Stimulated activated effector memory CD8-positive, alpha-beta T cell treated with anti-CD3 and anti-CD28 coated beads, Interleukin-12 subunit alpha, Interleukin-12 subunit beta, amount 100 ng/mL, for 72 hours (primary cell): ENCODE measurements around the gene CDC14C.
"Not testable (repeated sequence)": the region's sequence is repeated elsewhere in the genome, so short reads cannot be mapped to it uniquely, and the experiment has no call there.

ENCODE experiments used
- ATAC-seq: fragments of 150-1000 bp; cut with Tn5 transposase; 2 replicates; pipeline ENCODE4 v1.10.0; 2021
- DNase-seq, 2 donors: peaks; one replicate each; pipeline ENCODE4 v3.0.0; 2021 to 2022; ENCODE audit warnings: low spot score in 2 of 2
- H3K27ac Mint-ChIP-seq: one replicate; pipeline ENCODE4 v1.8.0; 2022; ENCODE audit warnings: mild to moderate bottlenecking, mixed read lengths
- H3K36me3 Mint-ChIP-seq: one replicate; pipeline ENCODE4 v1.8.0; 2022; ENCODE audit warnings: mild to moderate bottlenecking, mixed read lengths
- H3K4me1 Mint-ChIP-seq: one replicate; pipeline ENCODE4 v1.8.0; 2022; ENCODE audit warnings: mixed read lengths
- H3K4me3 Mint-ChIP-seq: one replicate; pipeline ENCODE4 v1.8.0; 2022; ENCODE audit warnings: mild to moderate bottlenecking, mixed read lengths
- H3K9me3 Mint-ChIP-seq: one replicate; pipeline ENCODE4 v1.8.0; 2022; ENCODE audit warnings: mixed read lengths

CDC14C gene

DNA sequence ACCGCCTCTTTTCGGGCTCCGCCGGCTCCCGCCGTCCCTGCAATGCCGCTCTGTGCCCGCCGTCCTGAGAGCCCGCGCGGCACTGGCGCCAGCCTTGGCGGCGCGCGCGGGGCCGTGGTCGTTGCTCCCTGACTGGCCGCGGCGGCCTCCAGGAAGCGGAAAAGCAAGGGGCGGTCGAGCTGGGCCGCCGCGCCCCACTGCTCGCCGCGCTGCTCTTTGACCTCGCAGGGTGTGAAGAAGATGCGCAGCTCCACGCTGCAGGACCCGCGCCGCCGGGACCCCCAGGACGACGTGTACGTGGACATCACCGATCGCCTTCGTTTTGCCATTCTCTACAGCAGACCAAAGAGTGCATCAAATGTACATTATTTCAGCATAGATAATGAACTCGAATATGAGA is at the start of gene CDC14C:
Gene CDC14C (plus strand): TSS at position 115 of the 400 bp plus-strand sequence. CDS start 126 bp downstream, at position 241.
- ATAC-seq (no peak), DNase-seq (no peak)
- Mint-ChIP-seq H3K4me1 (no peaks in the 10 kb centered on the region), H3K36me3 (no peaks in the 10 kb centered on the region), H3K9me3 (peaks cover 3% of the 10 kb centered on the region), H3K4me3 (no peak within 1 kb of the TSS), H3K27ac (no peak within 1 kb of the TSS)

DNA sequence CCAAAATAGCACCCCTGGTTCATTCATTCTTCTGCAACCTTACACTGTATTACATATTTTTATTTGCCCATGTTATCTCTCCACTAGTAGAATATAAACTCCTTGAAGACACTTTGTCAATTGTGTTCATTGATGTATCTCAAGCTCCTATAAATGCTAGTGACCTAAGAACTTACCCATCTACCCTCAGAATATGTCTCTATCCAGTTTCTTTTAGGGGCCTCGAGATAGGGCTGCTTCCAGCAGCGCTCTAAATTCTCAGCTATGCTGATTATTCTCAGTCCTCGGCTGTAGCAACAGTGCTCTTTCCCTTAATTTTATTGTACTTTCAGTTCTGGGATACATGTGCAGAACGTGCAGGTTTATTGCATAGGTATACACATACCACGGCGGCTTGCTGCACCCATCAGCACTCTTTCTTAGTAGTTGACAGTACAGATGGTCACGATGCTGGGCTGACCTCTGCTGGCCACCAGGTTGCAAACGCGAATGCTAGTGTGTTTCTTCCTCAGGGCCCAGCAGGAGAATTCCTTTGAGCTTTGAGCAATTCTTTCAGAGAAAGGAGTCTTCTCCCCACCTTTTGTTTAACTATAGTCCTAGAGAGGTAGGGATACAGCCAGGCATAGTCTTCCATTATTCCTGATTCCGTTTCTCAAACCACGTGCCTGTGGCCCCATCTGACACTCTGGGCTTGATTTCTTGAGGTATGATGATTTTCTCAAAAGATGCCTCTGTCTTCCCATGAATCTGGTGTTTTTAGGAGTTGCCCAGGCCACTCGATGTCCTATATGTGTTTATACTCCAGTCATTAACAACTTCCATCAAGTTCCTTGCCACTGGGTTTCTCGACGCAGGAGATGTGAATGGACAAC is 49.1 kb upstream of the CDC14C start:
- DNase-seq (no peak), ATAC-seq (no peak)
- Mint-ChIP-seq H3K9me3 (peaks cover 7% of the 10 kb centered on the region), H3K36me3 (no peaks in the 10 kb centered on the region), H3K4me1 (no peaks in the 10 kb centered on the region), H3K4me3 (no peak overlapping the region), H3K27ac (no peak overlapping the region)

DNA sequence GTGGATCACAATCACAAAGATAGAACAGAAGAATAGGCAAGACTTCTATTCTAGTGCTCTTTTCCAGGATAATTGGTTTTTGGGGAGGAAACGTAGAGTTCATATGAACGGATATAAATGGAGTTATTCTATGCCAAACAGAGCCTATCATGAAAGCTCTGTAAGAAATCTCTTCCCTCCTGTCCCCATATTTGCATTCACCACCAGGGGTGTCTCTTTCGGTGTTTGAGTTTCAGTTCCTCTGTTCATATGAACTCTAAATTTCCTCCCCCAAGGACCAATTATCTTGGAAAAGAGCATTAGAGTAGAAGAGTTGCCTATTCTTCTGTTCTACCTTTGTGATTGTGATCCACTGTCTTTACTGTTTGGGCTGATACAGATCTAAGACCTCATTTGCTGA is 48.3 kb upstream of the CDC14C start:
- H3K36me3 Mint-ChIP-seq = no peaks in the 10 kb centered on the region

DNA sequence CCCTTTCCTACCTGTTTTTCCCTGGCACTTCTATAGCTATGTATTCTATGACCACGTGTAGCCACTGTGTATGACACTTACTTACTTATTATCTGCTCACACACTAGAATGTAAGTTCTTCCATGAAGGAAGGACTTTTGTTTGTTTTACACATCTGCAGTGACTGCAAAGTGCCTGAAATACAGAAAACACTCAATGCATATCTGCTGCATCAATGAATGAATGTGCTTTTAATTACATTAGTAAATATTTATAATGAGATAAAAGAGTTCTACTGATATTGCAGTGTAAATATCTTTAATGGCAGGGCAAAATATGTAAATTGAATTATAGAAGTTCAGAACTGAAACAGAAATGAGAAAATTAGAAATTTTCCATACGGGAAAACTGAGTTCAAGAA is 43.5 kb upstream of the CDC14C start:
- DNase-seq = no peak

More for the DNA sequence above, 48.3 kb upstream of the CDC14C start:
- H3K27ac Mint-ChIP-seq = no peak overlapping the region
- H3K9me3 Mint-ChIP-seq = peaks cover 7% of the 10 kb centered on the region
- no peak for ATAC-seq
- no peak overlapping the region for H3K4me3 Mint-ChIP-seq
- no peak for DNase-seq
- no peaks in the 10 kb centered on the region for H3K4me1 Mint-ChIP-seq

DNA sequence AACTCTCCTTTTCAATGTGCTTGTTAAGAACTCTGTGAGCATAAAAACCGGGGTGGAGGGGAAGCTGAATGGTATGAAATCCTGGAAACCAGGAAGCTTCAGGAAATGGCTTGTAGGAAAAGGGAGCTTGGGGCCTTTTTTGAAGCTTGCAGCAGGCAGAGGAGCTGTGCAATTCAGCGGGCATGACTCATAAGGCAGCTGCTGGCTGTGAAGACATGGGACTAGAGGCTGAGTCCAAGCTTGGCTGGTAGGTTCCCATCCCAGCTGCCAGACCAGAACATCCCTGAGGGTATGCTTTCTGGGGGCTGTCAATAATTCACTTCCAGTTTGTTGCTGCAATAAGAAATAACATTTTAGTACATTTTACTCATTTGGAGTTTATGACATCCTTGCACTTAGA is 36.8 kb upstream of the CDC14C start:
- no peaks in the 10 kb centered on the region for H3K4me1 Mint-ChIP-seq
- no peak overlapping the region for H3K4me3 Mint-ChIP-seq

More for the DNA sequence above, 43.5 kb upstream of the CDC14C start:
- H3K36me3 Mint-ChIP-seq = no peaks in the 10 kb centered on the region
- no peak for ATAC-seq
- peaks cover 6% of the 10 kb centered on the region for H3K9me3 Mint-ChIP-seq
- no peaks in the 10 kb centered on the region for H3K4me1 Mint-ChIP-seq
- H3K27ac Mint-ChIP-seq = no peak overlapping the region
- H3K4me3 Mint-ChIP-seq = no peak overlapping the region

DNA sequence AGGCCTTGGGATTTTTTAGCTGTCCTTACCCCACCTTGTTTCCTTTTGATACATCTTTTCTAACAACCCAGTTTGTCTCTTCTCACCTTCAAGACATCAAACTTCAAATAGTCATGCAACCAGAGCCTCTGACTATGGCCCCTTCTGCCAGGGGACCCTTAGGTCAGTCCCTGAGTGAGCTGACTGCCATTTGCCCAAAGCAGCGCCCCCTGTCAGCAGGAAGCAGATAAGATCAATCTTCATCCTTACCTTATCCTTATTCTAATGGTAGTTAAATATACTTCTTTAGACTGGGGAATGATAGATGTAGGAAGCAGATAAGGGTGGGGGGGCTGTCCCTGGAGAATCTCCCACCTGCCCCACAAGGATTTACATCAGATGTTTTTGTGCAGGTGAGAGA is 29.8 kb upstream of the CDC14C start:
- Mint-ChIP-seq H3K36me3 (no peaks in the 10 kb centered on the region), H3K4me1 (no peaks in the 10 kb centered on the region), H3K9me3 (peaks cover 4% of the 10 kb centered on the region), H3K27ac (no peak overlapping the region), H3K4me3 (no peak overlapping the region)
- ATAC-seq = no peak
- no peak for DNase-seq

More for the DNA sequence above, 36.8 kb upstream of the CDC14C start:
- Mint-ChIP-seq H3K36me3 (no peaks in the 10 kb centered on the region), H3K9me3 (peaks cover 11% of the 10 kb centered on the region), H3K27ac (no peak overlapping the region)
- DNase-seq (no peak), ATAC-seq (no peak)

DNA sequence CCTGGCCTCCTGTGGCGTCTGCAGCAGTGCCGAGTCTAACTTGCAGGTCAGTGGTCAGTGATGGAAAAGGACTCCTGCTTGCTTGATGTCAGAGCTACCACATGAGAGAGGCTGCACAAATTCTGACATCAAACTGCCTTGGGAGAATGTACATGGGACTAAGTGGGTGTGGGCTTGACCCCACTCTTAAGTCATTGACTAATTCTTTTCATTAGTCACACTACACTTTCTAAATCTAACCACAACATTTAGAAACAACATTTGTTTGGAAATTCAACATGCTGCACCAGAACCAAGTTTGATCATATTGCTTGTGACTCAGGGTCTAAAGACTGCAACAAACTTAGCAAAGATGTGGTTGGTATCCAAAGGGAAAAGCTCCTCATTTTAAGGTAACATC is 24.4 kb upstream of the CDC14C start:
- Mint-ChIP-seq H3K27ac (no peak overlapping the region), H3K4me3 (no peak overlapping the region), H3K9me3 (peaks cover 6% of the 10 kb centered on the region), H3K36me3 (no peaks in the 10 kb centered on the region), H3K4me1 (no peaks in the 10 kb centered on the region)
- DNase-seq (no peak), ATAC-seq (no peak)

DNA sequence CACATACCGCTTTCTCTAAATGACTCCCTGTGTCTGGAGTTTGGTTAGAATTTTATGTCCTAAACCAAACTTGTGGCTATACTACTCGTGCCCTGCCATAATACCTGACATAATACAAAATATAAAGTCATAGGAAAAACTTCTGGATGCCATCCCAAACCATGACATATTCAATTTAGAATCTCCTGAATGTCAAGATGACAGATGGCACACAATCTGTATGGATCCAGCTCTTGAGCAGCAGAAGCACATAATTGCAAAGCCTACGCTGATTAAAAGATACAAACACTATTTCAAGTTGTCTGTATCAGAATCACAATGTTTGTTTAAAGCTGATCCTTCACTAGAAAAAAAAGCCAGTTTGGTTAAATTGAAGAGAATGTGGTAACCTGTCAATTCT is 22.4 kb upstream of the CDC14C start:
- H3K36me3 Mint-ChIP-seq = no peaks in the 10 kb centered on the region
- ATAC-seq (no peak), DNase-seq (no peak)
- peaks cover 10% of the 10 kb centered on the region for H3K9me3 Mint-ChIP-seq
- H3K27ac Mint-ChIP-seq = no peak overlapping the region
- H3K4me1 Mint-ChIP-seq = no peaks in the 10 kb centered on the region
- H3K4me3 Mint-ChIP-seq = no peak overlapping the region

DNA sequence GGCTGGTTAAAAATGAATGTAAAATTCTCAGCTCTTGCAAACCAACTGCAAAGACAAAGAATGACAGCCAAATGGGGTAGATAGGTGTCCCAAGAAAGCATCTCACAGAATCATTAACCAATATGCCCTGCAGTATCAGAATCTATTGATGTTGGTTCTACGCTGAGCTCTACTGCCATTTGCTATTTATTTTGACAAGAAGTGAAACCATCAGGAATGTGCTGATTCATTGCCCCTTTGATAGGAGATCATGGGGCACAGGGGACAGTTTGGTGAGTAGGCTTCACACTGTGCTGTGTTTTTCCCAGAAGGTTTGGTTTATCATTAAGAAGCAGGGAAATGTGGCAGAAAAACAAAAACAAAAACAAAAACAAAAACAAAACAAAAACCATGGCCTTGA is 19.4 kb upstream of the CDC14C start:
- no peaks in the 10 kb centered on the region for H3K36me3 Mint-ChIP-seq
- DNase-seq (no peak), ATAC-seq (no peak)
- peaks cover 13% of the 10 kb centered on the region for H3K9me3 Mint-ChIP-seq
- H3K4me3 Mint-ChIP-seq = no peak overlapping the region
- no peaks in the 10 kb centered on the region for H3K4me1 Mint-ChIP-seq
- H3K27ac Mint-ChIP-seq = no peak overlapping the region

DNA sequence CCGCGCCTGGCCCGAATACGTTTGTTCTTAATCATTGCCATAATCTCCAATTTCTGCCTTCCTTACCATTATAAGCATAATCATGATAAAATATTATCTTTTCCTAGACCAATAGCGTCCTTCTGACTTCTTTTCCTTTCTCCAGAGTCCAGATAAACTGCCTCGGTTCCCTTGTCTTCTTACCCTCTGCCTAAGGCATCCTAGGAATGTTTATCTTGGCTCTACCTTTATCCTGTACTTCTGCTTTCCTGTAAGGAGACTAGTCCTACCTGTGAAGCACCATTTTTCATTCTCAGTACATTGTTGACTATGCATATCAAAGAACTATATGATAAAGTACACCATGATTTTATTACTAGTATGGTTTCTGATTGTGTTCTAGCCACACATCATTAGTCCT is 18.7 kb upstream of the CDC14C start:
- not testable (repeated sequence) for H3K4me3 Mint-ChIP-seq, DNase-seq, H3K27ac Mint-ChIP-seq, H3K4me1 Mint-ChIP-seq, ATAC-seq, H3K36me3 Mint-ChIP-seq
- peaks cover 13% of the 10 kb centered on the region for H3K9me3 Mint-ChIP-seq

DNA sequence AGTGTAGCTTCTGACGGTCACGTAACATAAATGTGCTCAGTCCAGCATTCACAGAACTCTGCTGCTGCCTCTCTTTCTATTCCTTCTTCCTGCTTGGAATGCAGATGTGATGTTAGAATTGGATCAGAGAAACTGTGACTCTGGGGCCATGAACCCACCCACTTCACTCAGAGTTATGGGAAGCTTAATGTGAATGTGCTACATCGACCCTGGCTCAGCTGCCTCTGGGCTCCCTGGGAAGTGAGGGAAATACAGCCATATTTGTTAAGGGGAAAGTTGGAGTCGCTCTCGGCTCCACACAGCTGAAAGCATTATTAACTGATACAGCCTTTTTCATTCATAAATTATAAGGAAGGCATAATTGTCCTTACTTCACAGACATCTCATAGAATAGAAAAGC is 14.5 kb upstream of the CDC14C start:
- DNase-seq, H3K4me1 Mint-ChIP-seq, H3K36me3 Mint-ChIP-seq, H3K9me3 Mint-ChIP-seq, H3K27ac Mint-ChIP-seq, ATAC-seq, H3K4me3 Mint-ChIP-seq: not testable (repeated sequence)

DNA sequence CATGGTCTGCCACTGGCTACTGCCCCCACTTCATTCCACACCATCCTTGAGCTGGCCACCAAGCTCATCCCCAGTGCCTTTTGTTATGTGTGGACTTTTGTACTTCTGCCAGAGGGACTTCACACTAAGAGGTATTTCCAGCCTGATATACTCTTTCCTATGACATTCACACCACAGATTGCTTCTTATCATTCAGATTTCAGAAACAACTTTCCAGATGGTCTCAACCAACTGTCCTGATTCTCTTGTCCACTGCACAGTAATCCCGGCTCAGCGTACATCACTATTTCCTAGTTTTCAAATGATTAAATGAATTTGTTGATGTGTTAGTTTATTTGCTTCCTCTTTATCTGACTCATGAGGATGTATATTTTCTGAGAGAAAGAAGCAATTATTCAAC is 7.1 kb downstream of the CDC14C start:
- Mint-ChIP-seq H3K27ac (no peak overlapping the region), H3K4me1 (no peaks in the 10 kb centered on the region), H3K9me3 (peaks cover 17% of the 10 kb centered on the region), H3K36me3 (no peaks in the 10 kb centered on the region), H3K4me3 (no peak overlapping the region)
- DNase-seq (no peak), ATAC-seq (no peak)

DNA sequence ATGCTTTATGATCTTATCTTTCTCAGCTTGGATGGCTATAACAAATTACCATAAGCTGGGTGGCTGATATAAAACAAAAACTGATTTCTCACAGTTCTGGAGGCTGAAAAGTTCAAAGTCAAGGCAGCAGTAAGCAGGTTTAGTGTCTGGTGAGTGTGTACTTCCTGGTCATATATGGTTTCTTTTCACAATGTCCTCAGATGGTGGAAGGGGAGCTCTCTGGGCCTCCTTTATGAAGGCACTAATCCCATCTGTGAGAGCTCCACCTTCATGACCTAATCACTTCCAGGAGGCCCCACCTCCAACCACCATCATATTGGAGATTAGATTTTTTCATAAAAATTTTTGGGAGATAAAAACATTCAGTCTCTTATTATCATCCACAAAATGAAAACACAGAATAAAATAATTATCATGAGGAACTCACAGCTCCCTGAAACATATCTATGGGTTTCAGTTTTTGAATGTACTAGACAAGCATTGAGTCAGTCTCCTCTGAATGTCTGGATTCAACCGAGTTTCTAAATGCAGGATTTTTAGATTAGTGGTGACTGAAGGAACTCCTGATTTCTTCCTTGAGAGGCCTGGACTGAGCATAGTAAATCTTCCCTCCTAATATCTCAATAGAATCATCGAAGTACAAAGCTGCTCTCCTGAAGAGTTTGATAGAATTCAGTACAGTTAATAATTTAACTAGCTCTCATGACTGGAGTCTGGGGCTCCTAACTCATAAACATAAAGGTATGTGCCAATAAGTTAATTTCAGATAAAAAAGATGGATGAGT is 8.0 kb downstream of the CDC14C start:
- Mint-ChIP-seq H3K27ac (no peak overlapping the region), H3K9me3 (peaks cover 23% of the 10 kb centered on the region), H3K36me3 (no peaks in the 10 kb centered on the region), H3K4me1 (no peaks in the 10 kb centered on the region), H3K4me3 (no peak overlapping the region)
- ATAC-seq = no peak
- no peak for DNase-seq

DNA sequence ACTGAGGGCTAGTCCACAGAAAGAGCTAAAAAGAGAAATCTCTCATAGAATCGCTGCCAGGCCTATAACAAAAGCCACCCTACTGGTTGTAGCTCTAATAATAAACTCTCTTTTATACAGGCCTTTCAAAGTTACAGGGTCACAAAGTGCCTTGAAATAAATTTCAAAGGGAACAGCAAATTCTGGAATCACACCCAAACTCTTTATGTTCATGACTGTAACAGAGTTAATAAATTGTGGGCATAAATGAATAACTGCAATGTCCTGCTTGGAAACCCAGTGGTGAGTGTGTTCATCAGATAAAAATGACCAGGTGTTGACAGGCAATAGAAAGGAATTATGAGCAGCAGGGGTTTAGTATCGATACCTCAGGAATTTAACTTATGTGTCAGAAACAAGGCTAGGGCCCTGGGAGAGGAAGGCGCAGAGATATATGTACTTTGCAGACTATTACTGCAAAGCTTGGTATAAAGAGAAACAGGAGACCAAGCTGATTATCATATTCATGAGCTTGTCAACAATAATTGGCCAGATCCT is 9.3 kb downstream of the CDC14C start:
- H3K27ac Mint-ChIP-seq = no peak overlapping the region
- no peak overlapping the region for H3K4me3 Mint-ChIP-seq
- H3K36me3 Mint-ChIP-seq = no peaks in the 10 kb centered on the region
- H3K4me1 Mint-ChIP-seq = no peaks in the 10 kb centered on the region
- no peak for ATAC-seq
- H3K9me3 Mint-ChIP-seq = peaks cover 20% of the 10 kb centered on the region
- no peak for DNase-seq

DNA sequence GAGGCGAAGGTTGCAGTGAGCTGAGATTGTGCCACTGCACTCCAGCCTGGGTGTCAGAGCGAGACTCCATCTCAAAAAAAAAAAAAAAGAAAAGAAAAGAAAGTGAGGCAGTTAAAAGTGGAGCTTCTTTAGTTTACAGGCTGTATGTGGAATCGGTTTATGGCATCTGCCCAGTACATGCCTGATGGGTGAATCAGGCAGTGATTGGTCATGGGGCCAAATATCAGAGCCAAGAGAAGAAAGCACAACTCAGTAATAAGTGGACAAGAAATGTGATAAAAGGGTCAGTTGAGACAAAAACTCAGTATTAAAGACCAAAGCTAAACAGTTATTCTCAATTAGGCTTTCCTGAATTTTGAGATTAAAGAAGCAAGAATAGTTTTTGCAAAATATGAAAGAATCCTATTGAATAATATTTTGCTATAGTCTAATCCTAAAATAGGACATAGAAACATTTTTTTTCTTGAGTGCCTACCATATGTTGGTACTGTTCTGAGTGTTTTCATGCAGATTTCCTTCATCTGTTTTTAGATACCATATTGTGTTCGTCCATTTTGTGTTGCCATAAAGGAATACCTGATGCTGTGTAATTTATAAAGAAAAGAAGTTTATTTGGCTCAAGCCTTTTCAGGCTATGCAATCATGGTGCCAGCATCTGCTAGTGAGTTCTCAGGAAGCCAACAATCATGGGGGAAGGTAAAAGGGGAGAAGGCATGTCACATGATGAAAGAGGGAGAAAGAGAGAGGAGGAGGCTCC is 14.4 kb downstream of the CDC14C start:
- DNase-seq (no peak), ATAC-seq (no peak)
- Mint-ChIP-seq H3K4me1 (no peaks in the 10 kb centered on the region), H3K27ac (no peak overlapping the region), H3K9me3 (peaks cover 21% of the 10 kb centered on the region), H3K4me3 (no peak overlapping the region), H3K36me3 (no peaks in the 10 kb centered on the region)
